ENCODE measurements around the gene MRPL51. TPM values are rescaled to one million over a fixed set of nuclear protein-coding genes. Genes with fewer than 3 reads are reported as not detected.
"Not testable (repeated sequence)": the region's sequence is repeated elsewhere in the genome, so short reads cannot be mapped to it uniquely, and the experiment has no call there.

The MRPL51 gene
- total RNA-seq, 3 donors from 2014 or later: 119 to 143 (median 136) TPM

DNA sequence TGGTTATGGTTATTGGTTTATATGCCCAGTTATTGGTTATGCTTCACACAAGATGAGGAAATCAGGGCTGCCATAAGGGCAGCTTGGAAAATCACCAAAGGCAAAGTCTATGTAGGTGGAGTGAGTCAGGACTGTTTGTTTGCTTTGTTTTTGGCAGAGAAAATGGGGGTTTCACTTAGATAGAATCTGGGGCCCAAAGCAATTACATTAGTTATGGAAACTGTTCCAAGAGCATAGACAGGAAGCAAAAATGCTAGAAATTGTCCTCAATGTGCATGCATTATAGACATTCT is 24.8 kb downstream of the MRPL51 start:
- H3K4me3 ChIP-seq: no peak overlapping the region
- H3K4me1 ChIP-seq (ENCODE audit: low read depth): peaks cover 29% of the 10 kb centered on the region
- no peaks in the 10 kb centered on the region for H3K9me3 ChIP-seq
- TF ChIP-seq, protein P1, sequence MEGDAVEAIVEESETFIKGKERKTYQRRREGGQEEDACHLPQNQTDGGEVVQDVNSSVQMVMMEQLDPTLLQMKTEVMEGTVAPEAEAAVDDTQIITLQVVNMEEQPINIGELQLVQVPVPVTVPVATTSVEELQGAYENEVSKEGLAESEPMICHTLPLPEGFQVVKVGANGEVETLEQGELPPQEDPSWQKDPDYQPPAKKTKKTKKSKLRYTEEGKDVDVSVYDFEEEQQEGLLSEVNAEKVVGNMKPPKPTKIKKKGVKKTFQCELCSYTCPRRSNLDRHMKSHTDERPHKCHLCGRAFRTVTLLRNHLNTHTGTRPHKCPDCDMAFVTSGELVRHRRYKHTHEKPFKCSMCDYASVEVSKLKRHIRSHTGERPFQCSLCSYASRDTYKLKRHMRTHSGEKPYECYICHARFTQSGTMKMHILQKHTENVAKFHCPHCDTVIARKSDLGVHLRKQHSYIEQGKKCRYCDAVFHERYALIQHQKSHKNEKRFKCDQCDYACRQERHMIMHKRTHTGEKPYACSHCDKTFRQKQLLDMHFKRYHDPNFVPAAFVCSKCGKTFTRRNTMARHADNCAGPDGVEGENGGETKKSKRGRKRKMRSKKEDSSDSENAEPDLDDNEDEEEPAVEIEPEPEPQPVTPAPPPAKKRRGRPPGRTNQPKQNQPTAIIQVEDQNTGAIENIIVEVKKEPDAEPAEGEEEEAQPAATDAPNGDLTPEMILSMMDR (IDR thresholded peaks at IDR 0.05): no peak
- intact Hi-C loops (cut with DNase I, micrococcal nuclease): no loop called here
- no peak for ATAC-seq
- H3K36me3 ChIP-seq (ENCODE audit: low read depth): no peaks in the 10 kb centered on the region
- no peak for DNase-seq

DNA sequence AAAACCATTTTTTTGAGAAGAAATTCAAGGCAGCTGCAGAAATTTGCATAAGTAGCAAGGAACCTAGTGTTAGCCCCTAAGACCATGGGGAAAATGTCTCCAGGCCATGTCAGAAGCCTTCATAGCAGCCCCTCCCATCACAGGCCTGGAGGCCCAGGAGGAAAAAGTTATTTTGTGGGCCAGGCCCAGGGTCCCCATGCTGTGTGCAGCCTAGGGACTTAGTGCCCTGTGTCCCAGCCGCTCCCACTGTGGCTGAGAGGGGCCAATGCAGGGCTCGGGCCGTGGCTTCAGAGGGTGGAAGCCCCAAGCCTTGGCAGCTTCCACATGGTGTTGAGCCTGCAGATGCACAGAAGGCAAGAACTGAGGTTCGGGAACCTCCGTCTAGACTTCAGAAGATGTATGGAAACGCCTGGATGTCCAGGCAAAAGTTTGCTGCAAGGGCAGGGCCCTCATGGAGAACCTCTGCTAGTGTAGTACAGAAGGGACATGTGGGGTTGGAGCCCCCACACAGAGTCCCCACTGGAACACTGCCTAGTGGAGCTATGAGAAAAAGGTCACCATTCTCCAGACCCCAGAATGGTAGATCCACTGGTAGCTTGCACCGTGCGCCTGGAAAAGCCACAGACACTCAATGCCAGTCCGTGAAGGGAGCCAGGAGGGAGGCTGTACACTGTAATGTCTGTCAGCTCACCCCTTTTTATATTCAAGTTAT is 25.3 kb downstream of the MRPL51 start:
- H3K4me1 ChIP-seq (ENCODE audit: low read depth): peaks cover 29% of the 10 kb centered on the region
- ATAC-seq; H3K36me3 ChIP-seq (ENCODE audit: low read depth); intact Hi-C loops (cut with DNase I, micrococcal nuclease); H3K9me3 ChIP-seq; DNase-seq; H3K4me3 ChIP-seq: not testable (repeated sequence)

DNA sequence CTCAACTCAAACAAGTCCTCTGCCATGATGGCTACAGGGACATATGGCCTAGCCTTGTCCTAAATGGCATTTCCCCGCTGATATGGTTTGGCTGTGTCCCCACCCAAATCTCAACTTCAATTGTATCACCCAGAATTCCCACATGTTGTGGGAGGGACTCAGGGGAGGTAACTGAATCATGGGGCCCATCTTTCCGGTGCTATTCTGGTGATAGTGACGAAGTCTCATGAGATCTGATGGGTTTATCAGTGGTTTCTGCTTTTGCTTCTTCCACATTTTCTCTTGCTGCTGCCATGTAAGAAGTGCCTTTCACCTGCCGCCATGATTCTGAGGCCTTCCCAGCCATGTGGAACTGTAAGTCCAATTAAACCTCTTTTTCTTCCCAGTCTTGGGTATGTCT is 26.3 kb downstream of the MRPL51 start:
- H3K36me3 ChIP-seq (ENCODE audit: low read depth); ATAC-seq; intact Hi-C loops (cut with DNase I, micrococcal nuclease); H3K9me3 ChIP-seq; DNase-seq; H3K4me3 ChIP-seq: not testable (repeated sequence)
- peaks cover 32% of the 10 kb centered on the region for H3K4me1 ChIP-seq (ENCODE audit: low read depth)

DNA sequence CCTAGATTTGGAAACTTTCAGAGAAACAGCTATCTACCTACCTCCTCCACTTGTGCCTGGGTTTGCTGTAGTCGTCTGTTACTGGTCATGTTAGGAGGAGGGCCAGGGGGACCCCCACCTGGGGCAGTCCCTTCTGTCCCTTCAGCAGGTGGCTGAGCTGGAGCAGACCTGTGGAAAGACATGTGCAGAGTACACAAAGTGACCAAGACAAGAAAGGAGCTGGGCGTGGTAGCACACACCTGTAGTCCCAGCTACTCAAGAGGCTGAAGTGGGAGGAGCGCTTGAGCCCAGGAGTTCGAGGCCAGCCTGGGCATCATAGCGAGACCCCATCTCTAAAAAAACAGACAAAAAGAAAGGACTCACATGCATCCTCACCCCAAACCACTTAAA is 26.9 kb downstream of the MRPL51 start:
- intact Hi-C loops (cut with DNase I, micrococcal nuclease): no loop called here
- TF ChIP-seq, protein P1 (IDR thresholded peaks at IDR 0.05): no peak
- Histone ChIP-seq H3K36me3 (ENCODE audit: low read depth) (no peaks in the 10 kb centered on the region), H3K4me3 (no peak overlapping the region), H3K4me1 (ENCODE audit: low read depth) (peaks cover 30% of the 10 kb centered on the region), H3K9me3 (no peaks in the 10 kb centered on the region)
- no peak for DNase-seq
- ATAC-seq: no peak

DNA sequence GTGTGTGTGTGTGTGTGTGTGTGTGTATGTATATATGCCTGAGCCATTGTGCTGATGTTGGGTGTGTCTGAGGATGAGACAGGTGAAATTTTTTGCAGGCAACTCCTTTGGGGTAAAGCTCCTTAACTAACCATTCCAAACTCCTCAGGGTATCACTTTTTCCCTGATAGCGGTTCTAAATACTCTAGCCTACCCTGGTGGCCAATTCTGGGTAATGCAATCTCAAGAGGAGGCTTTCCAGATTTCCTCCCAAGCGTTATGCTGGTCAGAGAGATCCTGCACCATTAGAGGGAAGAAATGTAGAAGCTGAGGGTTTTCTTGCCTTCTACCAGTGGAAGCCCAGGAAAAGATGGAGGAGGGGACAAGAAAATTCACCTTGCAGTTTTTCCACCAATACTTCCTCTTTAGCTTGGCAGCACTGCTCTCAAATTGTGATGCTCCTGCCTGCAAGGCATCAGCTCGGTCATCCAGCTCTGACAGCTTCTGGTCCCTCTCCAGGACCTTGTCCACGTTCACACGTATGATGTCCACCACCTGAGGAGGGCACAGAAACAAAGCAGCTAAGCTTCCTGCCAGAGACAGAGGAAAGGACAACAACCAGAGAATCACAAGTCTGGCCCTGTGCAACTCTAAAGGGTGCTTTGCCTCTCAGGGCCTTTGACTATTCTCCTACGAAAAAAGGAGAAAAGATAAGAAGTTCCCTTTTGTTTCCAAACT is 27.4 kb downstream of the MRPL51 start:
- no peaks in the 10 kb centered on the region for H3K9me3 ChIP-seq
- H3K4me1 ChIP-seq (ENCODE audit: low read depth): peaks cover 25% of the 10 kb centered on the region
- ATAC-seq: peak; percentile 52
- intact Hi-C loops (cut with DNase I, micrococcal nuclease): no loop called here
- no peaks in the 10 kb centered on the region for H3K36me3 ChIP-seq (ENCODE audit: low read depth)
- no peak overlapping the region for H3K4me3 ChIP-seq
- TF ChIP-seq, protein P1 (IDR thresholded peaks at IDR 0.05): peak; percentile 79
- peak in 1 of 3 donors; percentile 83 for DNase-seq

DNA sequence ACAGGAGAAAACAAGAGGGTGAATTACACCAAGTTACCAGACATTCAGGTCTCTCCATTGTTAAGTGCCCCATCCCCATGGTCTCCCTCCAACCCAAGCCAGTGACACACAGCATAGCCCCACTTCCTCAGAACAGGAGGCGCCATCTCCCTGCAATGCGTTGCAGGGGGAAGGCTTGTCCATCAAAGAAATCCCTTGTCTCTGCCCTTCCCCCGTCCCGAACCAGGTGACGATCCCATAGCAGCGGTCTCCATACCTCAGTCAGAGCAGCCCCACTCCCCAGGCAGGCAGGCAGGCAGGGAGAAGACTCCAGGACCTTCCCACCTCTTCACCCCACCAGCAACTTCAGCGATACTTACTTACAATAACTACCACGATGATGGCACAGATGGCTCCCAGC is 28.5 kb downstream of the MRPL51 start:
- ATAC-seq (no peak), DNase-seq (no peak)
- TF ChIP-seq, protein P1 (IDR thresholded peaks at IDR 0.05): no peak
- intact Hi-C loops (cut with DNase I, micrococcal nuclease): loop anchor here in 1 of 2 donors (5.0 kb wide), 1 partner anchor 37 kb away; no protein-coding TSS in a partner anchor
- no peak overlapping the region for H3K4me3 ChIP-seq
- no peaks in the 10 kb centered on the region for H3K9me3 ChIP-seq
- peaks cover 23% of the 10 kb centered on the region for H3K4me1 ChIP-seq (ENCODE audit: low read depth)
- H3K36me3 ChIP-seq (ENCODE audit: low read depth): no peaks in the 10 kb centered on the region

All from mucosa of descending colon (tissue), 3 donors.